Neutrophil (primary cell): Measurements from ENCODE around the gene PLPPR3.

Source experiments
- H3K27ac ChIP-seq: fragments of 200-600 bp; sonication (generic); 2 replicates; pipeline ENCODE4 v1.5.1; 2016; ENCODE audit warnings: mild to moderate bottlenecking, moderate library complexity
- H3K27me3 ChIP-seq: fragments of 200-600 bp; sonication (generic); 2 replicates; pipeline ENCODE4 v1.6.0; 2016; ENCODE audit warnings: mild to moderate bottlenecking
- H3K36me3 ChIP-seq: fragments of 200-600 bp; sonication (generic); 2 replicates; pipeline ENCODE4 v1.5.1; 2017
- H3K4me1 ChIP-seq, 2 experiments: fragments of 200-600 bp in 1 of 2; sonication (generic) in 1 of 2; 1 replicate in 1 of 2; 2 replicates in 1 of 2; pipeline versions ENCODE4 v1.5.1 to v1.6.1; 2013 to 2016; ENCODE audit warnings: low read depth in 1 of 2, low read length in 1 of 2, mild to moderate bottlenecking in 1 of 2, moderate library complexity in 1 of 2; ENCODE audit not compliant: control insufficient read depth in 1 of 2, insufficient read depth in 1 of 2
- H3K4me3 ChIP-seq, 2 experiments: fragments of 200-600 bp in 1 of 2; sonication (generic) in 1 of 2; 1 replicate in 1 of 2; 2 replicates in 1 of 2; pipeline ENCODE4 v1.5.1; 2013 to 2016; ENCODE audit warnings: low read depth in 1 of 2, low read length in 1 of 2, mild to moderate bottlenecking in 1 of 2, moderate library complexity in 1 of 2
- H3K9me3 ChIP-seq: fragments of 200-600 bp; sonication (generic); 2 replicates; pipeline ENCODE4 v1.5.1; 2016
- TF ChIP-seq, protein P1 (sequence below): fragments of 200-600 bp; sonication (generic); IDR thresholded peaks from 2 replicates; pipeline ENCODE4 v1.5.1; 2016; ENCODE audit warnings: antibody characterized with exemption

The PLPPR3 gene

GRCh38 chr19:821825-822503 lies at the start of gene PLPPR3:
TSS of gene PLPPR3 (minus strand) at chr19:821955. CDS start at chr19:821559, 396 bp downstream.
- peak within 1 kb of the TSS; percentile 23 to 52 for H3K4me3 ChIP-seq
- H3K27me3 ChIP-seq = peaks cover 22% of the 10 kb centered on the region
- no peak within 1 kb of the TSS for H3K27ac ChIP-seq
- H3K36me3 ChIP-seq = no peaks in the 10 kb centered on the region
- H3K4me1 ChIP-seq = peaks cover 27 to 47% of the 10 kb centered on the region in 2 experiments
- H3K9me3 ChIP-seq = no peaks in the 10 kb centered on the region
- TF ChIP-seq, protein P1, sequence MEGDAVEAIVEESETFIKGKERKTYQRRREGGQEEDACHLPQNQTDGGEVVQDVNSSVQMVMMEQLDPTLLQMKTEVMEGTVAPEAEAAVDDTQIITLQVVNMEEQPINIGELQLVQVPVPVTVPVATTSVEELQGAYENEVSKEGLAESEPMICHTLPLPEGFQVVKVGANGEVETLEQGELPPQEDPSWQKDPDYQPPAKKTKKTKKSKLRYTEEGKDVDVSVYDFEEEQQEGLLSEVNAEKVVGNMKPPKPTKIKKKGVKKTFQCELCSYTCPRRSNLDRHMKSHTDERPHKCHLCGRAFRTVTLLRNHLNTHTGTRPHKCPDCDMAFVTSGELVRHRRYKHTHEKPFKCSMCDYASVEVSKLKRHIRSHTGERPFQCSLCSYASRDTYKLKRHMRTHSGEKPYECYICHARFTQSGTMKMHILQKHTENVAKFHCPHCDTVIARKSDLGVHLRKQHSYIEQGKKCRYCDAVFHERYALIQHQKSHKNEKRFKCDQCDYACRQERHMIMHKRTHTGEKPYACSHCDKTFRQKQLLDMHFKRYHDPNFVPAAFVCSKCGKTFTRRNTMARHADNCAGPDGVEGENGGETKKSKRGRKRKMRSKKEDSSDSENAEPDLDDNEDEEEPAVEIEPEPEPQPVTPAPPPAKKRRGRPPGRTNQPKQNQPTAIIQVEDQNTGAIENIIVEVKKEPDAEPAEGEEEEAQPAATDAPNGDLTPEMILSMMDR = no peak

DNA sequence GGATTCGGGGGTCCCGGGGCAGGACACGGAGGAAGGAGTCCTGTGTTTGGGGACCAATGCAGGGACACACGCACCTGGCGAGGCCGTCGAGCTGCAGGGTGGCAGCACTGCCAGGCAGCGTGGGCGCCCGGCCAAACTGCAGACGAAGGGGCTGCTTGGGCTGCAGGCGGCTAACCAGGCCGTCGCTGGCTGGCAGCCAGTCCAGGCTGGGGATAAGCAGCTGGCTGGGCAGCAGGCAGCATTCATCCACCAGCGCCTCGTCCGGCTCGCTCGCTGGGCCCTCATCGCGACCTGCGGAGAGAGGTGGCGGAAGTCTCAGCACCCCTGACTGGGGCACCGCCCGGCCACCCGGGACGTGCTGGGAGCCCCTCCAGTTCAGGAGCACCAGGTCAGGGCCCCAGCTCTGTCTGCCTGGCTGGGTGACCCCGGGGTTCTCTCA lies 49.2 kb upstream of the PLPPR3 start:
- H3K9me3 ChIP-seq = no peaks in the 10 kb centered on the region
- TF ChIP-seq, protein P1 = no peak
- H3K27ac ChIP-seq = no peak overlapping the region
- H3K27me3 ChIP-seq = no peaks in the 10 kb centered on the region
- H3K36me3 ChIP-seq = peaks cover 71% of the 10 kb centered on the region
- H3K4me1 ChIP-seq = peaks cover 7 to 10% of the 10 kb centered on the region in 2 experiments
- H3K4me3 ChIP-seq = no peak overlapping the region

- TF ChIP-seq, protein P1 = no peak
- no peaks in the 10 kb centered on the region for H3K9me3 ChIP-seq
- H3K4me3 ChIP-seq = no peak overlapping the region
- H3K27ac ChIP-seq = no peak overlapping the region
- H3K27me3 ChIP-seq = no peaks in the 10 kb centered on the region
- peaks cover 64% of the 10 kb centered on the region for H3K36me3 ChIP-seq
- H3K4me1 ChIP-seq = peaks cover 7 to 10% of the 10 kb centered on the region in 2 experiments
Observed at GRCh38 chr19:870314-870713, 48.6 kb upstream of the PLPPR3 start.

DNA sequence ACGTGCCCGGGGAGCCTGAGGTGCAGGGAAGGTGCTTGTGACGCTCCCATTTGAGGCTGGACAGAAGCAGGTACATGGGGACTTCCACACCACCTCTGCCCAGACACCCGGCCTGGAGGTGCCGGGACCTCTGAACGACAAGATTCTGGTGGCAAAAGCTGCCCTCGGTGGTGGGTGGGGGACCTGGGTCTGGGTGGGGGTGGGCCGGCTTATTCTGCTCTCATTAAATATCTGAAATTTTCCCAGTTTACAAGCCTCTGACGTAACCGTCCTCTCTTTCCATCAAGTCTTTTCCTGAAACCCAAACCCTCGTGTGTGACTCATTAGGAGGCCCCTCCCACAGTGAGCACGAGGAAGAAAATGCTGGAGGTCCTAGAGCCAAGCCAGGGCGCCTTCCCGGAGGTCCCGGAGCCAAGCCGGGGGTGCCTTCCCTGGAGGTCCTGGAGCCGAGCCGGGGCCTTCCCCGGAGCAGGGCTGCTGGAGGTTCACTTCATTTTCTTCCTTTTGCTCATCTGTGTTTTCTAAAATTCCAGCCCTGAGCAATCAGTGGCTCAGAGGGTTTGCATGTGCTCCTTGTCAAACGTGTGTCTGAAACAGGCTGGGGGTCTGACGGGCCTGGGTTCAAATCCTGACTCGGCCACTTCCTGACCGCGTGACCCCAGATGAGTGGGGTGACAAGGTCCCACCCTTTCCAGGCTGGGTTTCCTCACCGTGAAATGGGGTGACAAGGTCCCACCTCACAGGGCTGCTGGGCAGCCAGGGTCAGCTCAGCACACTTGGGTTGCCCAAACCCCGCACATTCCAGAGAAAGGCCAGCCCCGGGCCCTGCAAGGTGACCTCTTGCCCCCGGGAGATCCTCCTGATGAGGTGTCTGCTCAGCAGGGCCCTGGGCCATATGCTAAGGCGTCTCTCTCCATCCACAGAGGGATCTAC lies 47.8 kb upstream of the PLPPR3 start:
- H3K27ac ChIP-seq = peak overlapping the region; percentile 18

More for the DNA sequence above, 47.8 kb upstream of the PLPPR3 start:
- Histone ChIP-seq H3K4me1 (peaks cover 7 to 10% of the 10 kb centered on the region in 2 experiments), H3K9me3 (no peaks in the 10 kb centered on the region), H3K27me3 (no peaks in the 10 kb centered on the region), H3K36me3 (peaks cover 56% of the 10 kb centered on the region), H3K4me3 (no peak overlapping the region)
- TF ChIP-seq, protein P1 = no peak
